Panc1 (cell line): ENCODE measurements around the gene PIGV. TPM values are rescaled to one million over a fixed set of nuclear protein-coding genes. Genes with fewer than 3 reads are reported as not detected.

Experiments used
- ATAC-seq: fragments of 200-7000 bp; cut with Tn5 transposase; 2 replicates; pipeline ENCODE4 v1.9.1; 2020; ENCODE audit warnings: mild to moderate bottlenecking, moderate library complexity
- BruUV-seq: library from RNA; stranded (reverse); fragments of 400-500 nt; replicated peaks from 2 replicates; lab custom pipeline; 2021; lab: Mats Ljungman, UMichigan
- CTCF ChIA-PET: fragments of 300-600 bp; sonication (Branson Sonifier 250); formaldehyde crosslinking; loops from one replicate; lab custom pipeline; 2022; ENCODE audit warnings: antibody characterized with exemption; lab: Charles Lee
- POLR2A ChIA-PET: fragments of 300-600 bp; sonication (Branson Sonifier 250); formaldehyde crosslinking; loops from one replicate; lab custom pipeline; 2022; ENCODE audit warnings: antibody characterized with exemption; lab: Charles Lee
- DNase-seq: peaks from one replicate; pipeline ENCODE4 v3.0.0-alpha.2; 2010; ENCODE audit warnings: low read depth, low spot score
- H3K27ac ChIP-seq: 2 replicates; pipeline ENCODE4 v1.5.1; 2011; ENCODE audit warnings: mild to moderate bottlenecking, low read length, inconsistent platforms
- H3K27me3 ChIP-seq: fragments of 200-500 bp; sonication (Bioruptor generic); 2 replicates; pipeline ENCODE4 v1.6.0; 2014; ENCODE audit warnings: low read length, inconsistent platforms; ENCODE audit not compliant: control insufficient read depth, insufficient read depth
- H3K36me3 ChIP-seq: fragments of 200-500 bp; sonication (Bioruptor generic); 2 replicates; pipeline ENCODE4 v1.5.1; 2014; ENCODE audit warnings: inconsistent platforms, mild to moderate bottlenecking, low read length, moderate library complexity; ENCODE audit not compliant: control insufficient read depth, insufficient read depth
- H3K4me1 ChIP-seq: 2 replicates; pipeline ENCODE4 v1.5.1; 2011; ENCODE audit warnings: inconsistent platforms, mild to moderate bottlenecking, low read length, moderate library complexity; ENCODE audit not compliant: control insufficient read depth, insufficient read depth
- H3K4me3 ChIP-seq, 2 experiments: 2 replicates each; pipeline ENCODE4 v1.5.1; 2011 to 2012; ENCODE audit warnings: low read depth in 2 of 2, low read length in 2 of 2, mild to moderate bottlenecking in 2 of 2, inconsistent platforms in 1 of 2, moderate library complexity in 1 of 2
- H3K9me3 ChIP-seq: fragments of 200-500 bp; sonication (Bioruptor generic); 2 replicates; pipeline ENCODE4 v1.5.1; 2014; ENCODE audit warnings: low read depth, mild to moderate bottlenecking, inconsistent platforms, low read length, moderate library complexity; ENCODE audit not compliant: control insufficient read depth, insufficient read depth
- POLR2AphosphoS5 ChIP-seq: IDR thresholded peaks from 2 replicates; pipeline ENCODE4 v1.6.1; 2012; ENCODE audit warnings: mild to moderate bottlenecking, low read depth, low read length, moderate library complexity
- SIN3A ChIP-seq: IDR thresholded peaks from 2 replicates; pipeline ENCODE4 v1.6.1; 2012; ENCODE audit warnings: low read depth, mild to moderate bottlenecking, low read length, moderate library complexity, borderline replicate concordance; ENCODE audit not compliant: insufficient read depth
- TCF7L2 ChIP-seq: IDR thresholded peaks from 2 replicates; pipeline ENCODE4 v1.6.1; 2011; ENCODE audit warnings: mild to moderate bottlenecking, low read depth, low read length, inconsistent platforms
- in situ Hi-C: cut with HindIII; loops from 2 replicates; pipeline ENCODE4 v1.10.0; 2016; ENCODE audit warnings: low sequenced_read_pairs, low pct_unique_long_range_greater_than_20kb
- intact Hi-C: fragments of 100-400 bp; cut with micrococcal nuclease; formaldehyde crosslinking; loops from one replicate; pipeline ENCODE4 v1.10.0; 2022; ENCODE audit not compliant: unreplicated experiment
- total RNA-seq: library from RNA; stranded (reverse); gene quantifications from one replicate; pipeline ENCODE4 v1.2.1, GENCODE V29; 2021; ENCODE audit not compliant: unreplicated experiment
- TF ChIP-seq, protein P1 (sequence below), 2 experiments: IDR thresholded peaks; 2 replicates each; pipeline ENCODE4 v1.6.1; 2011 to 2012; ENCODE audit warnings: low read depth in 2 of 2, control low read depth in 1 of 2, low read length in 1 of 2, mild to moderate bottlenecking in 1 of 2, moderate library complexity in 1 of 2; ENCODE audit not compliant: insufficient read depth in 1 of 2
- TF ChIP-seq, protein P2 (sequence below): fragments of 450-650 bp; IDR thresholded peaks from 2 replicates; pipeline ENCODE4 v1.5.1; 2017; ENCODE audit warnings: mild to moderate bottlenecking

Gene PIGV
- total RNA-seq, 1 experiment from 2014 or later, result 20.1 TPM

- CTCF ChIA-PET, result interaction anchor here (0.5 kb wide), 1 partner anchor 16 kb away, joined by 4 read pairs; no protein-coding TSS in a partner anchor
- H3K4me3 ChIP-seq, result no peak overlapping the region
- no peak overlapping the region for H3K27ac ChIP-seq
- no peaks in the 10 kb centered on the region for H3K27me3 ChIP-seq
- in situ Hi-C loops, result no loop called here
- H3K36me3 ChIP-seq, result no peaks in the 10 kb centered on the region
- no peak for DNase-seq
- no peaks in the 10 kb centered on the region for H3K9me3 ChIP-seq
- H3K4me1 ChIP-seq, result peaks cover 14% of the 10 kb centered on the region
- POLR2A ChIA-PET, result interaction anchor here (1.3 kb wide), 1 partner anchor 14 kb away, joined by 3 read pairs; no protein-coding TSS in a partner anchor
- BruUV-seq, result no TSS peak
- TF ChIP-seq, protein P1, sequence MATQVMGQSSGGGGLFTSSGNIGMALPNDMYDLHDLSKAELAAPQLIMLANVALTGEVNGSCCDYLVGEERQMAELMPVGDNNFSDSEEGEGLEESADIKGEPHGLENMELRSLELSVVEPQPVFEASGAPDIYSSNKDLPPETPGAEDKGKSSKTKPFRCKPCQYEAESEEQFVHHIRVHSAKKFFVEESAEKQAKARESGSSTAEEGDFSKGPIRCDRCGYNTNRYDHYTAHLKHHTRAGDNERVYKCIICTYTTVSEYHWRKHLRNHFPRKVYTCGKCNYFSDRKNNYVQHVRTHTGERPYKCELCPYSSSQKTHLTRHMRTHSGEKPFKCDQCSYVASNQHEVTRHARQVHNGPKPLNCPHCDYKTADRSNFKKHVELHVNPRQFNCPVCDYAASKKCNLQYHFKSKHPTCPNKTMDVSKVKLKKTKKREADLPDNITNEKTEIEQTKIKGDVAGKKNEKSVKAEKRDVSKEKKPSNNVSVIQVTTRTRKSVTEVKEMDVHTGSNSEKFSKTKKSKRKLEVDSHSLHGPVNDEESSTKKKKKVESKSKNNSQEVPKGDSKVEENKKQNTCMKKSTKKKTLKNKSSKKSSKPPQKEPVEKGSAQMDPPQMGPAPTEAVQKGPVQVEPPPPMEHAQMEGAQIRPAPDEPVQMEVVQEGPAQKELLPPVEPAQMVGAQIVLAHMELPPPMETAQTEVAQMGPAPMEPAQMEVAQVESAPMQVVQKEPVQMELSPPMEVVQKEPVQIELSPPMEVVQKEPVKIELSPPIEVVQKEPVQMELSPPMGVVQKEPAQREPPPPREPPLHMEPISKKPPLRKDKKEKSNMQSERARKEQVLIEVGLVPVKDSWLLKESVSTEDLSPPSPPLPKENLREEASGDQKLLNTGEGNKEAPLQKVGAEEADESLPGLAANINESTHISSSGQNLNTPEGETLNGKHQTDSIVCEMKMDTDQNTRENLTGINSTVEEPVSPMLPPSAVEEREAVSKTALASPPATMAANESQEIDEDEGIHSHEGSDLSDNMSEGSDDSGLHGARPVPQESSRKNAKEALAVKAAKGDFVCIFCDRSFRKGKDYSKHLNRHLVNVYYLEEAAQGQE (IDR thresholded peaks at IDR 0.05; ENCODE audit: insufficient read depth in 1 of 2, low read depth in 2 of 2, low read length in 1 of 2), result no peak
- TF ChIP-seq SIN3A, result no peak
- TF ChIP-seq, protein P2, sequence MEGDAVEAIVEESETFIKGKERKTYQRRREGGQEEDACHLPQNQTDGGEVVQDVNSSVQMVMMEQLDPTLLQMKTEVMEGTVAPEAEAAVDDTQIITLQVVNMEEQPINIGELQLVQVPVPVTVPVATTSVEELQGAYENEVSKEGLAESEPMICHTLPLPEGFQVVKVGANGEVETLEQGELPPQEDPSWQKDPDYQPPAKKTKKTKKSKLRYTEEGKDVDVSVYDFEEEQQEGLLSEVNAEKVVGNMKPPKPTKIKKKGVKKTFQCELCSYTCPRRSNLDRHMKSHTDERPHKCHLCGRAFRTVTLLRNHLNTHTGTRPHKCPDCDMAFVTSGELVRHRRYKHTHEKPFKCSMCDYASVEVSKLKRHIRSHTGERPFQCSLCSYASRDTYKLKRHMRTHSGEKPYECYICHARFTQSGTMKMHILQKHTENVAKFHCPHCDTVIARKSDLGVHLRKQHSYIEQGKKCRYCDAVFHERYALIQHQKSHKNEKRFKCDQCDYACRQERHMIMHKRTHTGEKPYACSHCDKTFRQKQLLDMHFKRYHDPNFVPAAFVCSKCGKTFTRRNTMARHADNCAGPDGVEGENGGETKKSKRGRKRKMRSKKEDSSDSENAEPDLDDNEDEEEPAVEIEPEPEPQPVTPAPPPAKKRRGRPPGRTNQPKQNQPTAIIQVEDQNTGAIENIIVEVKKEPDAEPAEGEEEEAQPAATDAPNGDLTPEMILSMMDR, result no peak
- no peak for TF ChIP-seq TCF7L2
- no peak for TF ChIP-seq POLR2AphosphoS5
- intact Hi-C loops, result no loop called here
- no peak for ATAC-seq
These were observed 40.8 kb downstream of the PIGV start for GRCh38 chr1:26828411-26828991.

- Histone ChIP-seq H3K27me3 (no peaks in the 10 kb centered on the region), H3K36me3 (no peaks in the 10 kb centered on the region), H3K4me1 (peaks cover 14% of the 10 kb centered on the region), H3K27ac (no peak overlapping the region), H3K4me3 (no peak overlapping the region), H3K9me3 (no peaks in the 10 kb centered on the region)
- ChIA-PET POLR2A (interaction anchor here (0.5 to 1.3 kb wide), 2 partner anchors 15 to 91 kb away, joined by 3 read pairs; no protein-coding TSS in a partner anchor), CTCF (no interaction called here)
- TSS peak; percentile 34 for BruUV-seq
- TF ChIP-seq, protein P1 (IDR thresholded peaks at IDR 0.05; ENCODE audit: insufficient read depth in 1 of 2, low read depth in 2 of 2, low read length in 1 of 2), result no peak
- TF ChIP-seq TCF7L2 (no peak), SIN3A (no peak), POLR2AphosphoS5 (no peak)
- TF ChIP-seq, protein P2, result no peak
- in situ Hi-C loops (no loop called here), intact Hi-C loops (no loop called here)
- DNase-seq (no peak), ATAC-seq (no peak)
These were observed 41.6 kb downstream of the PIGV start for GRCh38 chr1:26829184-26829911.
